Esophagus (tissue), 2 donors: Measurements from ENCODE around the gene CCDC88C. TPM values are rescaled to one million over a fixed set of nuclear protein-coding genes. Genes with fewer than 3 reads are reported as not detected.

Experiments used
- H3K27ac ChIP-seq, 2 donors: one replicate each; pipeline ENCODE4 v1.5.1; 2013; ENCODE audit warnings: low read depth in 2 of 2, mild to moderate bottlenecking in 2 of 2, inconsistent platforms in 1 of 2, low read length in 1 of 2, moderate library complexity in 1 of 2
- H3K27me3 ChIP-seq, 2 donors: one replicate each; pipeline ENCODE4 v1.6.1; 2013; ENCODE audit warnings: low read length in 2 of 2, control low read depth in 1 of 2, mild to moderate bottlenecking in 1 of 2; ENCODE audit not compliant: insufficient read depth in 2 of 2, control insufficient read depth in 1 of 2
- H3K36me3 ChIP-seq, 2 donors: one replicate each; pipeline ENCODE4 v1.6.1; 2013; ENCODE audit warnings: low read length in 1 of 2; ENCODE audit not compliant: control insufficient read depth in 2 of 2, insufficient read depth in 2 of 2
- H3K4me1 ChIP-seq, 2 donors: one replicate each; pipeline ENCODE4 v1.6.1; 2013; ENCODE audit warnings: low read length in 1 of 2; ENCODE audit not compliant: control insufficient read depth in 2 of 2, insufficient read depth in 2 of 2
- H3K4me3 ChIP-seq, 2 donors: one replicate each; pipeline ENCODE4 v1.5.1; 2013; ENCODE audit warnings: low read length in 2 of 2, mild to moderate bottlenecking in 2 of 2, low read depth in 1 of 2, moderate library complexity in 1 of 2
- H3K9me3 ChIP-seq, 2 donors: one replicate each; pipeline ENCODE4 v1.6.1; 2013; ENCODE audit warnings: mild to moderate bottlenecking in 2 of 2, low read depth in 1 of 2, low read length in 1 of 2, moderate library complexity in 1 of 2; ENCODE audit not compliant: control insufficient read depth in 2 of 2, insufficient read depth in 1 of 2
- WGBS, 2 donors: extraction: QIAGEN DNeasy Blood & Tissue Kit; methylation state at CpG; one replicate each; pipeline ENCODE4 v1.1.7; 2013; 5-methylcytosine and 5-hydroxymethylcytosine counted together
- polyA plus RNA-seq, 2 donors: library from polyadenylated mRNA; stranded (reverse); fragments of 200-250 nt; gene quantifications; one replicate each; pipeline ENCODE4 v1.2.3, GENCODE V29; 2013
- donor health status: healthy with polysubstance abuse.
- donor health status: Bipolar disorder and iron deficiency.

CCDC88C gene
- polyA plus RNA-seq, 2 donors, result 11.0 to 18.5 TPM

DNA sequence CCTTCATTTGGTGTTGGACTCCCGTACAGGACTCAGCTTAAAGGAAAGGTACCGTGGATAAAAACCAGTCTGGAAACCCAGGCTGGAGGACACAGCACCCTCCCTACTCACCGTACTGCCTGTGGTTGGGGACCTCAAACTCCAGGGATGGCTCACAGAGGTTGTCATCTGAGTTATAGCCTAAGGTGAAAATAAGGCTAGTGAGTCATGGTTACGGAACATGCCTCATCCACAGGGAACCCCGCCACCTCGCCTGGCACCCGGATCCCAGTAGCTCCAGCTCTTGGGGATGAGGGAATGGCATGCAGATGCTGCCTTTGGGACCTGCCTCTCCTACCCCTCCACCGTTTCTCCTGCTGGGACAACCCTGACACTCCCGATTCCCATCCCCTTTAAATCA is 136.3 kb downstream of the CCDC88C start:
- Histone ChIP-seq H3K27ac (no peak overlapping the region), H3K36me3 (peaks cover 0 to 19% of the 10 kb centered on the region in 2 donors), H3K4me1 (peaks cover 7 to 8% of the 10 kb centered on the region in 2 donors), H3K9me3 (no peaks in the 10 kb centered on the region), H3K27me3 (no peaks in the 10 kb centered on the region), H3K4me3 (no peak overlapping the region)
- 63 to 73% methylated on average over 9 of the region's 9 CpGs for WGBS, 2 donors

- WGBS, 2 donors, result 72 to 86% methylated on average over 5 of the region's 5 CpGs
- H3K36me3 ChIP-seq, result peaks cover 0 to 17% of the 10 kb centered on the region in 2 donors
- H3K27me3 ChIP-seq, result no peaks in the 10 kb centered on the region
- no peak overlapping the region for H3K27ac ChIP-seq
- no peak overlapping the region for H3K4me3 ChIP-seq
- H3K9me3 ChIP-seq, result no peaks in the 10 kb centered on the region
- peaks cover 7 to 8% of the 10 kb centered on the region in 2 donors for H3K4me1 ChIP-seq
Observed at GRCh38 chr14:91280129-91280528, 137.5 kb downstream of the CCDC88C start.

- 82 to 86% methylated on average over 10 of the region's 10 CpGs for WGBS, 2 donors
- Histone ChIP-seq H3K36me3 (peaks cover 0 to 17% of the 10 kb centered on the region in 2 donors), H3K27ac (no peak overlapping the region), H3K9me3 (no peaks in the 10 kb centered on the region), H3K27me3 (no peaks in the 10 kb centered on the region), H3K4me3 (no peak overlapping the region), H3K4me1 (peaks cover 7 to 8% of the 10 kb centered on the region in 2 donors)
Observed at GRCh38 chr14:91279354-91279753, 138.3 kb downstream of the CCDC88C start.

GRCh38 chr14:91278383-91278715 is 139.3 kb downstream of the CCDC88C start:
- 74 to 88% methylated on average over 5 of the region's 5 CpGs for WGBS, 2 donors
- H3K27ac ChIP-seq, result no peak overlapping the region
- no peaks in the 10 kb centered on the region for H3K9me3 ChIP-seq
- peaks cover 0 to 18% of the 10 kb centered on the region in 2 donors for H3K36me3 ChIP-seq
- H3K4me3 ChIP-seq, result no peak overlapping the region
- H3K27me3 ChIP-seq, result no peaks in the 10 kb centered on the region
- peaks cover 7 to 8% of the 10 kb centered on the region in 2 donors for H3K4me1 ChIP-seq

DNA sequence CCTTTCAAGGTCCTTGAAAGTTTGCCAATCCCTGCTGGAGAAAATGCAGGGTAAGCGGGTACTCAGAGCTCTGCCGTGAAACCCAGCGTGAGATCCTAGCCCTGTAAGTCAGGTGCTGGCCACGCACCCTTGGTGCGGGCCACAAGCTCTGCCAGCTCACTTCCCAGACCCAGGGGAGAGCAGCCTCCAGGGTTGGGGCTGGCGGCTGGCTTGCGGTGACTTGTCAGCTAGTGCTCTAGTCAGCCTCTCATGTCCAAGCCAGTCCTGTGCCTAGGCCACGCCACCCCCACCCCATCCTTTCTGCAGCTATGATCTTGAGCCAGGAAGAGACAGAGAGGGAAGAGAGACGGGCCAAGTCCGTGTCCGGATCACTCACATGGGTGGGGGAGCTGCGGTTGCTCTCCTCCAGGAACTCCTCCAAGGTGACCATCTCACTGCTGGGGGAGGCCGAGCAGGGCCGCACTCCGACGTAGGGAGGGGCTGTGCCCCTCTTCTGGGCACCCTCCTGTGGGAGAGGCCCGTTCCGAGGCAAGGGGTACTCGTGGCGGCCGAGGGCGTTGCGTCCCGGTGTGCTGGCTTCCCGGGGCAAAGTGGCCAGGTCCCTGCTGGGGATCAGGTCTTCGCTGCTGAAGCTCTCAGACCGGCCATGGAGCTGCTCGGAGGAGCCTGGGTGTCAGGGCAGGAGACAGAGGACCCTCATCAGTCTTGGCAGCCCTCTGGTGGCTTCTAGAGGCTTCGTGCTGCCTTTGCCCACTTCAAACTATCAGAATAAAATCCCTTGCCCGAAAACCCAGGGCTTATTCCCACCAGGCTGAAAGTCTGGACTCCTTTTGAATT is 139.9 kb downstream of the CCDC88C start:
- 63 to 77% methylated on average over 29 to 30 of the region's 30 CpGs for WGBS, 2 donors
- H3K36me3 ChIP-seq, result peaks cover 0 to 19% of the 10 kb centered on the region in 2 donors
- no peak overlapping the region for H3K27ac ChIP-seq
- no peaks in the 10 kb centered on the region for H3K9me3 ChIP-seq
- H3K4me1 ChIP-seq, result peaks cover 8% of the 10 kb centered on the region in 2 donors
- H3K4me3 ChIP-seq, result no peak overlapping the region
- no peaks in the 10 kb centered on the region for H3K27me3 ChIP-seq

GRCh38 chr14:91274796-91275195 is 142.8 kb downstream of the CCDC88C start:
- H3K4me1 ChIP-seq, result peaks cover 8 to 13% of the 10 kb centered on the region in 2 donors
- H3K27ac ChIP-seq, result no peak overlapping the region
- H3K4me3 ChIP-seq, result no peak overlapping the region
- 94% methylated on average over 9 of the region's 9 CpGs for WGBS, 2 donors
- H3K36me3 ChIP-seq, result peaks cover 0 to 26% of the 10 kb centered on the region in 2 donors
- no peaks in the 10 kb centered on the region for H3K27me3 ChIP-seq
- no peaks in the 10 kb centered on the region for H3K9me3 ChIP-seq

- no peaks in the 10 kb centered on the region for H3K27me3 ChIP-seq
- H3K36me3 ChIP-seq, result peaks cover 0 to 26% of the 10 kb centered on the region in 2 donors
- H3K4me1 ChIP-seq, result peaks cover 8 to 13% of the 10 kb centered on the region in 2 donors
- no peaks in the 10 kb centered on the region for H3K9me3 ChIP-seq
- no peak overlapping the region for H3K27ac ChIP-seq
- 93 to 94% methylated on average over 13 of the region's 13 CpGs for WGBS, 2 donors
- no peak overlapping the region for H3K4me3 ChIP-seq
Observed at GRCh38 chr14:91273885-91274273, 143.7 kb downstream of the CCDC88C start.

GRCh38 chr14:91273273-91273884 is 144.2 kb downstream of the CCDC88C start:
- 96% methylated on average over 27 of the region's 27 CpGs for WGBS, 2 donors
- peaks cover 0 to 26% of the 10 kb centered on the region in 2 donors for H3K36me3 ChIP-seq

DNA sequence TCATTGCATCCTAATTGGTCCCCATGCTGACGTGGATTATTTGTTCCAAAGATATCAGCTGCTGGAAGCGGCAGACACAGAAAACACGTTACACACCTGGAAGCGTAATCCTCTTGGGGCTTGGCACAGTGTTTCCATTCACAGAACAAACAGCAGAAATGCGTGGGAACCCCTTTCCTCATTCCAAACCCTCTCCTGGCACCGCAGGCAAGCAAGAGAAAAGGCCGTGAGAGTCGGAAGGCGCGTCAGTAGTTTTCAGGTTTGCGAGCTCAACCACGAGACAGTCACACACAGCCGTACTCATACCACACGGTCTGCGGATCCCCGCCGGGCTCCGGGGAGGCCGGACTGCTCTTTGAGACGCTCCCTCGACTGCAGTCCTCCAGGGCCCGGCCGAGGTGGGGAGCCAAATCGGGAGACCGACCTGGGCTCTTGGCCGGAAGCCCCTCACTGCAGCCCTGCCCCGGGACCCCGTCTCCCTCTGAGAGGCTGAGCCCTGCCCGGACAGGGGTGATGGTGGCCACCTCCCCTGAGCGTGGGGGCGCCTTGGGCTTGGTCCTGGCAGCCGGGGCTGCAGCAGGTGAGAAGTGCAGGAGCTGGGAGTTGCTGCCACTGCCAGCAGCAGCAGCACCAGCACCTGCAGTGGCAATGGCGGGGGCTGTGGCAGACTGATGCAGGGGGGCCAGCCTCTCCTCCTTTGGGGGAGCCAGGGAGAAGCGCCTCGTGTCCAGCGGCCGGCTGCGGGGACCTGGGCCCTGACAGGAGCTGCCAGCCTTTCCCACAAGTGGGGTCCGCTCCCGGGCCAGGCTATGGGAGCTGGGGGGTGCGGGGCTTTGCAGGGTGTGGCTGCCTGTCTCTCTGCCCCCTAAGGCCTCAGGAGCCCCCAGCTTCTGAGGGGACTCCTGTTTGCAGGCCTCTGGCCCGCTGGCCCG is 145.0 kb downstream of the CCDC88C start:
- no peak overlapping the region for H3K4me3 ChIP-seq
- peak overlapping the region in 1 of 2 donors; percentile 45 for H3K27ac ChIP-seq
- no peaks in the 10 kb centered on the region for H3K27me3 ChIP-seq
- peaks cover 2 to 9% of the 10 kb centered on the region in 2 donors for H3K4me1 ChIP-seq
- 74% methylated on average over 42 to 43 of the region's 43 CpGs for WGBS, 2 donors
- peaks cover 0 to 24% of the 10 kb centered on the region in 2 donors for H3K36me3 ChIP-seq
- H3K9me3 ChIP-seq, result no peaks in the 10 kb centered on the region

More at GRCh38 chr14:91273273-91273884, 144.2 kb downstream of the CCDC88C start:
- Histone ChIP-seq H3K4me1 (peaks cover 8 to 13% of the 10 kb centered on the region in 2 donors), H3K27me3 (no peaks in the 10 kb centered on the region), H3K27ac (no peak overlapping the region), H3K9me3 (no peaks in the 10 kb centered on the region), H3K4me3 (no peak overlapping the region)
